ENCODE measurements around the gene OR10H1.
"Not testable (repeated sequence)": the region's sequence is repeated elsewhere in the genome, so short reads cannot be mapped to it uniquely, and the experiment has no call there.

OR10H1 gene

GRCh38 chr19:15829306-15829698, 13.8 kb upstream of the OR10H1 start:
- H4K8ac ChIP-seq (ENCODE audit: low read length), result no peak overlapping the region
- H4K91ac ChIP-seq (ENCODE audit: low read length), result no peak overlapping the region
- H2BK120ac ChIP-seq (ENCODE audit: low read depth, low read length), result no peak overlapping the region
- no peaks in the 10 kb centered on the region for H3K36me3 ChIP-seq (ENCODE audit: control insufficient read depth in 1 of 2, insufficient read depth in 2 of 2, low read depth in 1 of 2, low read length in 2 of 2)
- H3K9ac ChIP-seq (ENCODE audit: low read length), result no peak overlapping the region
- 77% methylated on average over 10 of the region's 10 CpGs for WGBS
- no peaks in the 10 kb centered on the region for H3K4me1 ChIP-seq (ENCODE audit: control insufficient read depth, insufficient read depth, low read depth, low read length)
- H2BK5ac ChIP-seq (ENCODE audit: low read depth, low read length, poor library complexity, severe bottlenecking), result no peak overlapping the region
- peaks cover 0 to 13% of the 10 kb centered on the region in 2 experiments for H3K27me3 ChIP-seq (ENCODE audit: control insufficient read depth in 1 of 2, insufficient read depth in 1 of 2, low read length in 2 of 2)
- no peak overlapping the region for H3K27ac ChIP-seq (ENCODE audit: low read length, poor library complexity, severe bottlenecking)
- H2AK5ac ChIP-seq (ENCODE audit: low read length, severe bottlenecking), result no peak overlapping the region
- no peak overlapping the region for H2BK12ac ChIP-seq (ENCODE audit: low read length in 2 of 2)
- no peaks in the 10 kb centered on the region for H3K9me3 ChIP-seq (ENCODE audit: control insufficient read depth, low read length)
- H2BK15ac ChIP-seq (ENCODE audit: low read depth, poor library complexity, severe bottlenecking), result no peak overlapping the region
- H3K4me3 ChIP-seq (ENCODE audit: insufficient read depth in 1 of 2, low read depth in 1 of 2, low read length in 2 of 2), result no peak overlapping the region
- H2AFZ ChIP-seq (ENCODE audit: low read depth, low read length), result no peak overlapping the region
- no peak overlapping the region for H3K14ac ChIP-seq (ENCODE audit: low read length in 2 of 2)
- DNase-seq, result no peak
- H3K23ac ChIP-seq (ENCODE audit: low read length in 2 of 2), result no peak overlapping the region
- H3K4me2 ChIP-seq (ENCODE audit: low read length, poor library complexity, severe bottlenecking), result no peak overlapping the region
- H3K79me1 ChIP-seq (replicated peaks; ENCODE audit: low read length, poor library complexity, severe bottlenecking), result no peaks in the 10 kb centered on the region
- H3K18ac ChIP-seq (ENCODE audit: low read depth in 1 of 2, low read length in 2 of 2), result no peak overlapping the region
- H3K4ac ChIP-seq (ENCODE audit: low read depth in 1 of 2, low read length in 2 of 2), result no peak overlapping the region

GRCh38 chr19:15828611-15829305, 13.3 kb upstream of the OR10H1 start:
- not testable (repeated sequence) for H3K9me3 ChIP-seq (ENCODE audit: control insufficient read depth, low read length); H3K4me3 ChIP-seq (ENCODE audit: insufficient read depth in 1 of 2, low read depth in 1 of 2, low read length in 2 of 2); H2BK120ac ChIP-seq (ENCODE audit: low read depth, low read length); H3K14ac ChIP-seq (ENCODE audit: low read length in 2 of 2); H2AK5ac ChIP-seq (ENCODE audit: low read length, severe bottlenecking); H3K27me3 ChIP-seq (ENCODE audit: control insufficient read depth in 1 of 2, insufficient read depth in 1 of 2, low read length in 2 of 2); H3K18ac ChIP-seq (ENCODE audit: low read depth in 1 of 2, low read length in 2 of 2); H2BK12ac ChIP-seq (ENCODE audit: low read length in 2 of 2); H3K4me1 ChIP-seq (ENCODE audit: control insufficient read depth, insufficient read depth, low read depth, low read length); H2AFZ ChIP-seq (ENCODE audit: low read depth, low read length); H3K79me1 ChIP-seq (replicated peaks; ENCODE audit: low read length, poor library complexity, severe bottlenecking); H3K4ac ChIP-seq (ENCODE audit: low read depth in 1 of 2, low read length in 2 of 2); H4K91ac ChIP-seq (ENCODE audit: low read length); H3K23ac ChIP-seq (ENCODE audit: low read length in 2 of 2); H3K36me3 ChIP-seq (ENCODE audit: control insufficient read depth in 1 of 2, insufficient read depth in 2 of 2, low read depth in 1 of 2, low read length in 2 of 2); H2BK5ac ChIP-seq (ENCODE audit: low read depth, low read length, poor library complexity, severe bottlenecking); H3K4me2 ChIP-seq (ENCODE audit: low read length, poor library complexity, severe bottlenecking); H3K27ac ChIP-seq (ENCODE audit: low read length, poor library complexity, severe bottlenecking); H3K9ac ChIP-seq (ENCODE audit: low read length); DNase-seq; H4K8ac ChIP-seq (ENCODE audit: low read length); H2BK15ac ChIP-seq (ENCODE audit: low read depth, poor library complexity, severe bottlenecking)
- 59% methylated on average over 13 of the region's 13 CpGs for WGBS

- H3K14ac ChIP-seq (ENCODE audit: low read length in 2 of 2), result no peak overlapping the region
- H3K9me3 ChIP-seq (ENCODE audit: control insufficient read depth, low read length), result no peaks in the 10 kb centered on the region
- no peak overlapping the region for H3K23ac ChIP-seq (ENCODE audit: low read length in 2 of 2)
- no peak overlapping the region for H2BK15ac ChIP-seq (ENCODE audit: low read depth, poor library complexity, severe bottlenecking)
- H3K9ac ChIP-seq (ENCODE audit: low read length), result no peak overlapping the region
- no peak overlapping the region for H3K4me3 ChIP-seq (ENCODE audit: insufficient read depth in 1 of 2, low read depth in 1 of 2, low read length in 2 of 2)
- DNase-seq, result no peak
- no peak overlapping the region for H2AFZ ChIP-seq (ENCODE audit: low read depth, low read length)
- no peaks in the 10 kb centered on the region for H3K4me1 ChIP-seq (ENCODE audit: control insufficient read depth, insufficient read depth, low read depth, low read length)
- 88% methylated on average over 7 of the region's 7 CpGs for WGBS
- no peaks in the 10 kb centered on the region for H3K36me3 ChIP-seq (ENCODE audit: control insufficient read depth in 1 of 2, insufficient read depth in 2 of 2, low read depth in 1 of 2, low read length in 2 of 2)
- peaks cover 0 to 6% of the 10 kb centered on the region in 2 experiments for H3K27me3 ChIP-seq (ENCODE audit: control insufficient read depth in 1 of 2, insufficient read depth in 1 of 2, low read length in 2 of 2)
- H3K27ac ChIP-seq (ENCODE audit: low read length, poor library complexity, severe bottlenecking), result no peak overlapping the region
- H2BK120ac ChIP-seq (ENCODE audit: low read depth, low read length), result no peak overlapping the region
- H4K91ac ChIP-seq (ENCODE audit: low read length), result no peak overlapping the region
- no peak overlapping the region for H3K4ac ChIP-seq (ENCODE audit: low read depth in 1 of 2, low read length in 2 of 2)
- no peak overlapping the region for H3K18ac ChIP-seq (ENCODE audit: low read depth in 1 of 2, low read length in 2 of 2)
- H4K8ac ChIP-seq (ENCODE audit: low read length), result no peak overlapping the region
- no peak overlapping the region for H2BK12ac ChIP-seq (ENCODE audit: low read length in 2 of 2)
- no peak overlapping the region for H2BK5ac ChIP-seq (ENCODE audit: low read depth, low read length, poor library complexity, severe bottlenecking)
- H3K79me1 ChIP-seq (replicated peaks; ENCODE audit: low read length, poor library complexity, severe bottlenecking), result no peaks in the 10 kb centered on the region
- no peak overlapping the region for H2AK5ac ChIP-seq (ENCODE audit: low read length, severe bottlenecking)
- no peak overlapping the region for H3K4me2 ChIP-seq (ENCODE audit: low read length, poor library complexity, severe bottlenecking)
Measured at GRCh38 chr19:15828121-15828610, 12.7 kb upstream of the OR10H1 start.

GRCh38 chr19:15825753-15826152, 10.3 kb upstream of the OR10H1 start:
- Histone ChIP-seq H3K9ac (ENCODE audit: low read length) (no peak overlapping the region), H3K9me3 (ENCODE audit: control insufficient read depth, low read length) (no peaks in the 10 kb centered on the region), H4K91ac (ENCODE audit: low read length) (no peak overlapping the region), H2AK5ac (ENCODE audit: low read length, severe bottlenecking) (no peak overlapping the region), H3K27ac (ENCODE audit: low read length, poor library complexity, severe bottlenecking) (no peak overlapping the region), H3K23ac (ENCODE audit: low read length in 2 of 2) (no peak overlapping the region), H3K14ac (ENCODE audit: low read length in 2 of 2) (no peak overlapping the region), H3K4me3 (ENCODE audit: insufficient read depth in 1 of 2, low read depth in 1 of 2, low read length in 2 of 2) (no peak overlapping the region), H3K4me1 (ENCODE audit: control insufficient read depth, insufficient read depth, low read depth, low read length) (no peaks in the 10 kb centered on the region), H3K36me3 (ENCODE audit: control insufficient read depth in 1 of 2, insufficient read depth in 2 of 2, low read depth in 1 of 2, low read length in 2 of 2) (no peaks in the 10 kb centered on the region), H3K27me3 (ENCODE audit: control insufficient read depth in 1 of 2, insufficient read depth in 1 of 2, low read length in 2 of 2) (peaks cover 0 to 4% of the 10 kb centered on the region in 2 experiments), H2BK15ac (ENCODE audit: low read depth, poor library complexity, severe bottlenecking) (no peak overlapping the region), H2BK120ac (ENCODE audit: low read depth, low read length) (no peak overlapping the region), H3K18ac (ENCODE audit: low read depth in 1 of 2, low read length in 2 of 2) (no peak overlapping the region), H2BK12ac (ENCODE audit: low read length in 2 of 2) (no peak overlapping the region), H2BK5ac (ENCODE audit: low read depth, low read length, poor library complexity, severe bottlenecking) (no peak overlapping the region), H2AFZ (ENCODE audit: low read depth, low read length) (no peak overlapping the region), H4K8ac (ENCODE audit: low read length) (no peak overlapping the region), H3K4me2 (ENCODE audit: low read length, poor library complexity, severe bottlenecking) (no peak overlapping the region), H3K4ac (ENCODE audit: low read depth in 1 of 2, low read length in 2 of 2) (no peak overlapping the region), H3K79me1 (replicated peaks; ENCODE audit: low read length, poor library complexity, severe bottlenecking) (no peaks in the 10 kb centered on the region)
- DNase-seq, result no peak
- WGBS, result no CpG with 5 or more reads among the region's 1 CpG

All from mesenchymal stem cell (in vitro differentiated cells and primary cell).